C1 segment of cervical spinal cord (tissue), 14 donors: ENCODE measurements around the gene EFHD2.
"Not testable (repeated sequence)": the region's sequence is repeated elsewhere in the genome, so short reads cannot be mapped to it uniquely, and the experiment has no call there.

Experiments used
- DNase-seq, 14 donors: peaks; one replicate each; lab custom pipeline; 2025; lab: John Stamatoyannopoulos, UW

EFHD2 gene

DNA sequence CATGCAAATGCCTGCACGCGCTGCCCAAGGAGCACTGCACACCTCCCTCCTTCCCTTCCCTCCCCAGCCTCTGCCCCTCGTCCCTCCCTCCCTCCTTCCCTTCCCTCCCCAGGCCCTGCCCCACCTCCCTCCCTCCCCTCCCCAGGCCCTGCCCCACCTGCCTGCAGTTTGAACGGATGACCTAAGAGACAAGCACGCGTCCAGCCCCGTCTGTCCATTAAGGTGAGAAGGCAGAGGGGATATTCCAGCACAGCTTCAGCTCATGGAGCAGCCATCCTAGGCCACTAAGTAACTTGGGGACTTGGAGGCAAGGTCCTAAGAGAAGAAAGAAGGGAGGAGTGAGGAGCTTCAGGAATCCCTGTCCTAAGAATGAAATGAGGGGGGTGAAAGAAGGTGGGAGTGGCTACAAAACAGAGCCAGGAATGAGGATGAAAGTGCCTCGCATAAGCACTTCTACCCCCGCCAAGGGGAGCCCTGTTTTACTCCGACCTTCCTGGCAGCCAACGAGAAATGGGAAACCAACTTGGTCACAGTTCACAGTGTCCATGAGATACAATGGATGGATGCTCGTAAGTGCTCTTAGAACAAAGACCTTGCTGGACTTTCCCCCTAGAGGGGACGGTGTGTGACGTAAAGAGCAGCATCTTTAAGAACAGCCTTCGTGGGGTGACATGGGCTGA lies 21.3 kb upstream of the EFHD2 start:
- DNase-seq, result no peak

DNA sequence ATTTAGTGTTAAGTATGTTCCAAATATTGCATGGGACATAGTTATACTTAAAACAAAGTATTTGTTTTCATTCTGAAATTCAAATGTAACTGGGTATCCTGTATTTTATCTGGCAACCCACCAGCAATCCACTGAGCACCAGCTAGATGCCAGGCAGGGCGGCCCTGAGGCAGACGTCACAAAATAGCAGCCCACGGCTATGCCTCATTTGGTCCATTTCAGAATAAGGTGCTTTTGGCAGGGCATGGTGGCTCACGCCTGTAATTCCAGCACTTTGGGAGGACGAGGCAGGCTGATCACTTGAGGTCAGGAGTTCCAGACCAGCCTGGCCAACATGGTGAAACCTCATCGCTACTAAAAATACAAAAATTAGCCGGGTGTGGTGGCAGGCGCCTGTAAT lies 19.9 kb upstream of the EFHD2 start:
- not testable (repeated sequence) for DNase-seq

DNA sequence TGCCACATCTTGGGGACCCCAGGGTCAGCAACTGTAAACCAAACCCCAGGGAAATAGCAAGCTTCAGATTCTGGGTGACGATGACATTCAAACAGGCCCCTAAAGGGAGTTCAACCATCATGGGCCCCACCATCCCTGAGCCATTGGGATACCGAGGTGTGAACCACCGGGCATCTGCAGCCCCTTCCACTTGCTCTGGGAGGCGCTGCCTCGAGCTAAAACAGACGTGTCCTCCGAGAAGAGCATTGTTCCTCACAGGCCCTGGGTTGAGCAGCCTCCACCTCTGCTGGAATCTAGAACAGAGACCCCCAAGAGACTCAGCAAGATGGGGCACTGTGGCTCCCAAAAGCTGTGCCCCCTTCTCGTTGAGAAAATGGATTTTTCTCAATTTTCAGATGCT lies 19.0 kb upstream of the EFHD2 start:
- no peak for DNase-seq

DNA sequence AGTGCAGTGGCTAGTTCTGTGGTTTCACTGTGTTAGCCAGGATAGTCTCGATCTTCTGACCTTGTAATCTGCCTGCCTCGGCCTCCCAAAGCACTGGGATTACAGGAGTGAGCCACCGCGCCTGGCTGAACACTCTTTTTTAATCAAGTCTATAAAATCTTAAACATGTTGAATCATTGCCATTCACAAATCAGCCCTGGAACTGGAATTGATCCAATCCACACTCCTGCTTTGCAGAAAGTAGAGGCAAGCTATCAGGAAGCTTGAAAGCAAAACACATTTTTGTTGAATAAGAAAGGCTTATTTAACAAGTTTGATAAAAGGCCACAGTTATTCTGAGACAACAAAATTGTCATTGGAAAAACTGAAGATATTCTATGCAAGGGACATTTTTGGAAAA lies 18.3 kb upstream of the EFHD2 start:
- no peak for DNase-seq

DNA sequence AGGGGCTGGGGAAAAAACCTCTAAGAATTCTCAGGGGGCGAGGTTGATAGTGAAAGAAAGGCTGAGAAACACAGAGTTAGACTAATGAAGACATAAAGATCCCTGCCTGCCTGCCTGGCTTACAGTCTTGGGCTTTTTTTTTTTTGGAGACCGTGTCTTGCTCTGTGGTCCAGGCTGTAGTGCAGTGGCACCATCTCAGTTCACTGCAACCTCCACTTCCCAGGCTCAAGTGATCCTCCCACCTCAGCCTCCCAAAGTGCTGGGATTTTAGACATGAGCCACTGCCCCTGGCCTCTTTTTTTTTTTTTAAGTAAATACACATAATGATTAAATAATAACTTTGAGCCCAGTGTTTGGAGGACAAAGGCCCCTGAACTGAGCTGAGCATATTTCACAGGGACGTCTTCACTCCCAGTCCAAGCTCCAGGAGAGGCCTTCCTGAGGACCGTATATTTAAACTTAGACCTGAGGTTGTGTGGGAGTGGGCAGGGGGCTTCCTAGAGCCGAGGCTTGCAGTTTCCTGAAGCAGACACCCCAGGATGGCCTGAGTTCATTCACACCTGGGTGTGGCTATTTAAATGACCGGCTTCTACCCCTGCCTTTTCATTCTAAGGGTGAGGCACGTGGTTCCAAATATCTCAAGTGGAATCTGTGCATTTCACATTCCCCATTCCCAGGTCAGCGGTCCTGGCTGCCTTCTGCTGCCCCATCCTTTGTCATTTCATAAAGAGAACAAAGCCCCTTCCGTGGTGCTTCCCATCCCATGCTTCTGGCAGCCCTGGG lies 16.0 kb upstream of the EFHD2 start:
- no peak for DNase-seq

DNA sequence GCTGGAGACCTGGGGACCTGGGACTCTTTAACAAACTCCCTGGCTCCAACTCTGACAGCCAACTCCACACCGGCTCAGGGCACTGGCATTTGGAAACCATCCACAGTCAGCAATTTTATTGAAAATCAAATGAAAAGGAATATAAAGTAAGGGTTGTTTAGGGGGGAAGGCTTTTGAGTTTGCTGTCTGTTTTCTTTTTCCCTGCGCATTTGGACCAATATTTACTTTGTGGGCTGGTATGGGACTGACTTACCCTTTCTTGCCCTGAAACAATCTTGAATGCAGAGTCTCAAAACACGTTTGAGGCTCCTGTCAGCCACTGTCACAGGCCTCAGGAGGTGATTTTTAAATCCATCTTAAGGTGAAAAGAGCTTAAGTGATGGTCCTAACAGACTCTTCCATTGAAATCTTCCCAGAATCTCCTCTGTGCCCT lies 15.4 kb upstream of the EFHD2 start:
- no peak for DNase-seq

DNA sequence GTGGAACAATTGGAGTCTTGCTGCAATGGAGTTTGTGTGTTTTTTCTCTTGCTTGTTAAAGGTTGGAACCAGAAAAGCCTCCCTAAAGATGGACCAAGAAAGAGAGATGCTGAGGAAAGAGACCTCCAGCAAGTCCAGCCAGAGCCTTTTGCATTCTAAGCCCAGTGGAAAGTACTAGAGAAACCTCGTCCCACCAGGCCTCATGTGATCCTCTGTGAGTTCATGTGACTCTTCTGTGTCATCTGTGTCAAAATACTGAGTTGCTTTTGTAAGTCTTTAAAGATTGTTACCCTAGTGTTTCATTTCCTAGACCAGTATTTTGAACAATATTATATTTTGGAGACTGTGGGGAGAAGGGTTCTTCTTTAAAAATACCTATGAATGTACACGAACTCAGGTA lies 12.5 kb upstream of the EFHD2 start:
- no peak for DNase-seq

DNA sequence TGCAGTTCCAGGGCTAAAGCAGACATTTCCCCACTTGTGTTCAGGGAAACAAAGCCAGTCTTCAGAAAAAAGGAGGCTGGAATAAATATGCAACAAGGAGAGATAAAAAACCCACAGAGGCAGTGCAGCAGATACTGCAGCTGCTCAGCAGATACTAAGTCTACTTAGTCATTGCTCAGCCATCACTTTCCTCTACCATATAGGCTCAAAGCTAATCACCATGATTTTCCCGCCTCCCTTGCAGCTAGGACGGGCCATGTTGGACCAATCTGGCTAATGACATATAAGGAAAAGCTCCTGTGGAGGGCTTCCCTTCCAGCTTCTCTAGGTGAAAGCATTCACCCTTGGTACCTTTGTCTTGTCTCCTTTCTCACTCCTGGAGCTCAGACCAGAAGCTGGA lies 10.0 kb upstream of the EFHD2 start:
- no peak for DNase-seq

DNA sequence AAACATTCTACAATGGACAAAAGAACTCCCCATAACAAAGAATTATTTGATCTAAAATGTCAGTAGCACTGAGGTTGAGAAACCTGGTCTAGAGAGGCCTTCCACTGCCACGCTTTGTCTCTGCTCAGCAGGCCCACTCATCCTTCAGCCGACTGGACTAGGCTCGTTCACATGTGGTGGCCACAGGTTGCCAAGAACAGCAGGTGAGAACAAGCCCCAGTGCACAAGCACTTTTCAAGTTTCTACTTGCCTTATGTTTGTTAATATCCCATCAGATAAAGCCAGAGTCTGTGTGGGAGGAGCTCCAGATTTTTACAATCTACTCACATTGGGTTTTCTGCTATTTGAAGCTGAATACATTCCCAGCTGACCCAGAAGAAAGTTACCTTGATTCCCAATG lies 9.1 kb upstream of the EFHD2 start:
- DNase-seq, result peak in 1 of 14 donors; percentile 40

DNA sequence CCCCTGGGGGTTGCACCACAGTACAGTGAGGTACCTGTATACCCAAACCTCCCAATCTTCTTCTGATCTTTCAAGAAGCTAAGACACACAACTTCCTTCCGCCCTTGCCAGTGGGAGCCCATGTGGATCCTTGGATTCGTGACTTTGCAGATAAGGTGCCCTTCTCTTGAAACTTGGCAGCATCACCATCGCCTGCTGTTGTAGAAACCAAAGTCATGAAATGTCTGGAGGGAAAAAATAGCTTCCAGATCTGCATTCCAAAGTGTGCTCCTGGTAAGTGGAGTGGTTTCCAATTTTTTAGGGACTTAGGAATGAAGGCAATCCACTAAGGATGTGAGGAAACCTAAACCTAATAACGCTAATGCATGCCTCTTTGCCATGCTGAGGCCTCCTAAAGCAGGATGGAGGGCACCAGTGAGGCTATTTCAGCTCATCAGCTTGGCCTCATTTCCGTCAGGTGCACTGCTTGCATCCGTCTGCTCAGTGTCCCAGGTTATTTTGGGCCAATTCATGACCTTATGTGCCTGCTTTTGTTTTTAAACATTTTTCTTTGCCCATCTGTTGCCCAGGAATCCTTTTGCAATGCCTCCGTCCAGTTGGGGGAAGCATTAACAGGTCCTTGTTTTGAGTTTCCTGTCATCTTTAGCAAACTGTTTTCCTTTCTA lies 8.2 kb upstream of the EFHD2 start:
- DNase-seq, result peak in 1 of 14 donors; percentile 92

DNA sequence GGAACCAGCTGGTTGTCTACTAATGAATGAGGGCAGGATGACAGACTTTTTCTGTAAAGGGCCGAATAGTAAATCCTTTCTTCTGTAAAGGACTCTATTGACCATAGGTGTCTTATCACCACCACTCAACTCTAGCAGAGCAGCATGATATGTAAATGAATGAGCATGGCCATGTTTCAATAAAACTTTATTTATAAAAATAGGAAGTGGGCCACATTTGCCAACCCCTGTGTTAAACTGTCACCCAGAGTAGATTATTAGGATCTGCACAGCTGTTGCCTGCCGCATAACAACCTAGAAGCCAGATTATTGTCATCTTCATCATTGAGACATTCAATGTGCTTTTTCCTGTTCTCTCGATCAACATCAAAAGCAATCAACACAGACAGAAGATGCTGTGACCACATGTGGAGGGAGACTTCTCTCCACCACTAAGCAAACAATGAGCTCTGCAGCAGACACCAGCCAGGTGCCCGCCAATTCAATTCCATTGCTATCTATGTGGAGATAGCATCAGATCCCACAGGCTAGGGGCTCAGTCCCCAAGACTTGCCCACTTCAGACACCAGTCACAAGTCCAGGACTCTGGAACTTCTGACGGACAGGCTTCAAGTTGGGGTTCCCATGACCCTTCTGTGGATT lies 6.8 kb upstream of the EFHD2 start:
- DNase-seq, result no peak

DNA sequence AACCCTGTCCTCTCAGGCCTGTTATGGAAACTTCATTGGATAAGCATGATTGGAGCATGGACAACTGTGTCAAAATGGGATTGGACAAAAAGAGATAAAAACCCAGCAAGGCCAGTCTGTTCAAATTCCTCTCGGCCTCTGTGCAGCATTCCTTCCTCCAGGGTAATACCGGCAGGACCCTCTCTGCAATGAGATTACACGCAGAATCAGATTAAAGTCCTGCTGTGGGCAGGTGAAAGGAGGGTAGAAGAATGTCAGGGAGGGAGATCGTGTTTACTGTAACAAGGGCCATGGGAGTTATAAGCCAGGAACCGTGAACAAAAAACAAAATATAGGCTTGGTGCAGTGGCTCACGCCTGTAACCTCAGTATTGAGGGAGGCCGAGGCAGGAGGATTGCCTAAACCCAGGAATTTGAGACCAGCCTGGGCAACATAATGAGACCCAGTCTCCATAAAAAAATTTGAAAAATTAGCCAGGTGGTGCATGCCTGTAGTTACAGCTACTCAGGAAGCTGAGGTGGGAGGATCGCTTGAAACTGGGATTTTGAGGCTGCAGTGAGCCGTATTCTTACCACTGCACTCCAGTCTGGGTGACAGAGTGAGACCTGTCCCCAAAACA lies 5.6 kb upstream of the EFHD2 start:
- no peak for DNase-seq

DNA sequence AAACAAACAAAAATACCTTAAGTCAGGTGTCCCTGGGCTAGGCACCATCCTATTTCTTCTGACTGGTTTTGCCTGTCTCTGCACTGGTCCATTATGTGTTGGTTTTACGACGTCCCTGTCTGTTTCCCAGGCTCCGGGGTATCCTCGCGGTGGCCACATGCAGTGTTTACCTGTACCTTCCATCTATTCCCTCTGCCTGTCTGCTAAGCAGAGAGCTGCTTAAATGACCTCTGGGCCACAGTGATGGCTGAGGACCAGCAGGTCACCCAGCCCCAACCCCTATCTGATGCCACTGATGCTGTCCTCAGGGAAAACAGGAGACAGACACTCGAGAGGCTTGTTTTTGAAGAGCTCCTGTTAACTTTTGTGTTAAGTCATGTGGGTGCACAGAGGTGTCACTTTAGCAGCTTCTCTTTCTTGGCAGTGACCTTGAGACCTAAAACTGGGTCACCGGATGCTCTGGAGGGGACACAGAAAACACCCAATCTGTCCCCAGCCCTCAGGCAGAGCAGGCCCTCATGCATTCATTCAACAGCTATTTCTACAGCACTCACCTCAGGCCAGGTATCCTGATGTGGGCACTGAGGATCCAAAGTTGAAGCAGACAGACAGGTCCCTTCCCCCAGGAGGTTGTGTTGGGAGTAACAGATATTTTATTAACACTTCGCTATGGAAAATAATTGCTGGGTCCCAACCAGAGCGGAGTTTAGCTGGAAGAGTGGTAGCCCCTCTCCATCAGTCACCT lies 4.4 kb upstream of the EFHD2 start:
- no peak for DNase-seq

DNA sequence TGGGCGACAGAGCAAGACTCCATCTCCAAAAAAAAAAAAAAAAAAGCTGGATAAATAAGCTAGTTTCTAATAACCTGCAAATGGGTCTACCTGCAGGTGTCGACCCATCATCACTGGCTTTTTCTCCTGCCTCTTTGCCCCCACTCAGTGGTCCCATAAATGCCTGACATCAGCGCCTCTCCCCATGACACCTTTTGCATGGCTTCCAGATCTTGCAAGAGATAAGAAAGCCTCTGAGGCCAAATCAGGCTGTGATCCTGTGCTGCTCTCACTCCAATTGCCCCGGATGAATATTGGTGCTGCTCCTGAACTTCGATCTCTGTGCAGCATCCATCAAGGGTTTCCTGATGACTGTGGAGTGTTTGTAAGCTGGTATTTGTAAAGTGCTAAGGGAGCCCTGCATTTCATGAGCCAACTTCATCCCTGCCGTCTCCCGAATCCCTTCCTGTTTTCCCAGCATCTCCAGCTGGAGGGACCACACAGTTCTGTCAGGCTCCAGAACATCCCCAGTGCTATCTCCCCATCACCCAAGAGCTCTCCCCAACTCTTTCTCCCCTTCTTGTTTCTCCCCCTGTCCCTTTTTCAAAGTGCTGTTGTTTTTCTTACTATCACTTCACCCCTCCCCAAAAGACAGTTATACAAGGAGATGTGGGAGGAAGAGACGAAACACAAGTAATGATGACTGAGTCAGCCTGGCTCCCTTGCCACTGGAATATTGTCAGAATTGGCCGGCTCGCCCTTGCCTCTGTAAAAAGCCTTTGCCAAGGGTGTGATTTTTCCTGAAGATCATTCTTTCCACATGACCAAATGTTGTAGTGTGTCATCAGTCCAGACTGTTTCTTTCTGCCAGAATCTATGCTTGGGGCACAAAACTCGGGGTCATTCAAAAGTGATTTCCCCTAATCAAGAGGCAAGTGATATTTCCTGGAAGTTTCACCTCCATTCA lies 2.8 kb upstream of the EFHD2 start:
- DNase-seq, result peak in 2 of 14 donors; percentile 18 to 49

DNA sequence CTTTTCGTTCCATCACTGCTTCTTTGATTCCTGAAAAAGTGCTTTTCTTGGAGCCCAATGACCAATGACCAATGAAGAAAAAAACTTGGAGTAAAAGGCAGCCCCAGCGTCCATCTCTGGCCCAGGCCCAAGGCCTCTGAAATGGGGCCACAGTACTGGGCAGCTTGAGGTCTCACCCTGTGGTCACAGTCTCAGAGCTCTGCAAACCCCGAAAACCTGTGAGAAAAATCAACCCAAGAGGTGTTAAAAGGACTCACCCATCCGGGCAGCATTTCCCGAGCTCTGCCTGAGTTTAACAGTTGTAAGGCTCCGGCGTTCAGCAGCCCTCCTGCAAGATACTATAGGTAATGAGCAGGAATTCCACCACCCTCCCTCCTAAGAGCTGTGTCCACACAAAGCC lies 2.1 kb upstream of the EFHD2 start:
- peak in 2 of 14 donors; percentile 25 to 49 for DNase-seq

DNA sequence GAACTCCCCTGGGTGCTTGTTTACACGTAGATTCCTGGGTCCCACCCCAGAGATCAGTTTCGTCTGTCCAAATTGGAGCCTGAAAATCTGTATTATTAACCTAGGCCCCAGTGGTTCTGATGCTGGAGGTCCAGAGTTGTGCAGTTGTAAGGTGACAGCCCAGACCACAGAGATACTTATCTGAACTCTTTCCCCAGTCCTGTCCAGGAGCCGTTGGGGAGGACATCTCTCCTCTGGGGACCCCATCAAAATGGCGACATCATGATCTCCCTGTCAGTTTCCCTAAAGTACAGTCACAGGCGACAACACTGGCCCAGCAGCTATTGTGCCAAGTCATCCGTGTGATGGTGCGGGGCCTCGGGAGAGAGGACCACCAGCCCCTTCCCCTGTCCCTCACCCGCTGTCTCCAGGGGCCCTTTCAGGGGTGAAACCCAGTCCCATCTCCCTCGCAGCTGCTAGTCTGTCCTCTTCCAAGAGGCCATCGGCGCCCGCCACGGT lies 749 bp upstream of the EFHD2 start:
- no peak for DNase-seq

DNA sequence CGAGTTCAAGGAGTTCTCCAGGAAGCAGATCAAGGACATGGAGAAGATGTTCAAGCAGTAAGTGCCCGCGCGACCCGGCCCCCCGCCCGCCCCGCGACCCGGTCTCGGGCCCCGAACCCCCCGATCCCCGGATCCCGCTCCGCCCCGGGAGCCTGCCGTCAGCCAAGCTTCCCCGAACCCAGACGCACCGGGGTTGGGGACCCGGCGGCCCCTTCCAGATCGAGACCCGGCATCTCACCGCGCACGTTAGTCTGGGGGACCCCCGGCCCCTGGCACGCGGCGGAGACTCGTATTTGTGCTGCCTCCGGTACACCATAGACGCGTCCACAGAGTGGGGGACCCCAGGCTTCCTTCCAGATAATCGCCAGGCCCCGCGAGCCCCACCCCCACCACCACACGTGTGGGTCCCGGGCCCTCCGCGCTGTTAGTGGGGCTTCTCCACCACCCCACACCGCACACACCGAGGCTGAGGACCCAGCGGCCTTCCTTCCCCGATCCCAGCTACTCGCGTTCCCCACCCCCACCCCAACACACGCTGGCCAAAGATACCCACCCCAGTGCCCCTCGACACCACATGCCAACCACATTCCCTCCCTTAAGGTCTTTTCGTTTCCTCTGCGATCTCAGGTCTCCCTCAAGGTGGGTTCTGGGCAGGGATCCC lies 665 bp downstream of the EFHD2 start:
- no peak for DNase-seq

DNA sequence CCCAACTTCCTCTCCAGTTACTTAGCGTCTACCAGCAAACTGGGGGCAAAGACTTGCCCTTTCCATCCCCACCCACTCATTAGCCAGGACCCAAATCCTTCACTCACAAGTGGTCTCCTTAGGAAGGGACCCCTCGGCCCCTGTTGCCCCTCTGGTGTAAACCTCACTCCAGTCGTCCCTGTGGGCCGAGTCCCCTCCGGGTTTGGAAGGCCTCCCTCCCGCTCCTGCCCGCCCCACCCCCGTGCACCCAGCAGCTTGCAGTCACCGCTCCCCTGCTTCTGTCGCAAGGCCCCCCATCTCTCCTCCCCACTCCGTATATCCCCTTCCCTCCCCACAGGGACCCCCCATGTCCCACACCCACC lies 1.2 kb downstream of the EFHD2 start:
- no peak for DNase-seq

DNA sequence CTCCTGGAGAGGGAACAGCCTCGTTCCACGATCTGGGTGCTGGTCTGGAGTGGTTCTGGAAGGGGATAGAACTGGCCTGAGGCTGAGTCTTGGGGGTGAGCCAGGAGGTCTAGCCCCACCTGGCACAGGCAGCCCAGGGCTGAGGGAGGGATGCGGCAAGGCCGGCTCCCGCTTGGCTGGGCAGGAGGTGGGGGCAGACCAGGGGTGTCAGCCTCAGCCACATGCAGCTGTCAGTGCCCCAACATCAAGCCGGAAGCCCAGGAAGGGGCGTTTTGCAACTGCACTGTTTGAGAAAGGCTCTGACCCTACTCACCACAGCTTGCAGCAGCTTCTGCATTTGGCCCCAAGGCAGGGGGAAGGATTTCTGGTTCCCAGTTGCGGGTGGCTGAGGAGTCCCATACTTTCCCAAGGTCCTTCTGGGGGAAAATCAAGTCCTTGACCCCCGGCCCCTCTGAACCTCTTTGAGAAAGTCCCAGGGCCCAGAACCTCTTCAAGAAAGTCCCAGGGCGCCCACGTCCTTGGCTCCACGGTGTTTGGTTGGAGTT lies 2.0 kb downstream of the EFHD2 start:
- DNase-seq, result peak in 8 of 14 donors; percentile 10 to 61 (median 40)
